DND-41 (cell line): ENCODE measurements around the gene ELF1.

Source experiments
- ATAC-seq: fragments of 200-7000 bp; cut with Tn5 transposase; 3 replicates; pipeline ENCODE4 v1.9.1; 2021; ENCODE audit warnings: low read depth; ENCODE audit not compliant: insufficient read depth
- DNase-seq: peaks from one replicate; pipeline ENCODE4 v3.0.0-alpha.2; 2020
- H2AFZ ChIP-seq: 2 replicates; pipeline ENCODE4 v1.6.0; 2012; ENCODE audit warnings: low read depth, low read length
- H3K27ac ChIP-seq: 2 replicates; pipeline ENCODE4 v1.5.1; 2012; ENCODE audit warnings: low read length, inconsistent platforms
- H3K27me3 ChIP-seq: fragments of 200-600 bp; sonication (generic); 2 replicates; pipeline ENCODE4 v1.6.0; 2012; ENCODE audit warnings: low read length, mild to moderate bottlenecking, inconsistent platforms; ENCODE audit not compliant: insufficient read depth, poor library complexity
- H3K36me3 ChIP-seq: 2 replicates; pipeline ENCODE4 v1.5.1; 2012; ENCODE audit warnings: low read length, inconsistent platforms; ENCODE audit not compliant: insufficient read depth
- H3K4me1 ChIP-seq: 2 replicates; pipeline ENCODE4 v1.5.1; 2012; ENCODE audit warnings: mild to moderate bottlenecking, low read length; ENCODE audit not compliant: insufficient read depth
- H3K4me2 ChIP-seq: 2 replicates; pipeline ENCODE4 v1.6.0; 2012; ENCODE audit warnings: mild to moderate bottlenecking, moderate library complexity, low read length, inconsistent platforms; ENCODE audit not compliant: insufficient read depth
- H3K4me3 ChIP-seq, 2 experiments: fragments of 200-600 bp in 1 of 2; shearing (Covaris generic) in 1 of 2; 2 replicates each; pipeline ENCODE4 v1.5.1; 2012 to 2016; ENCODE audit warnings: inconsistent platforms in 2 of 2, low read length in 2 of 2, mild to moderate bottlenecking in 2 of 2, low read depth in 1 of 2, moderate library complexity in 1 of 2
- H3K79me2 ChIP-seq: 2 replicates; pipeline ENCODE4 v1.6.0; 2012; ENCODE audit warnings: low read length, inconsistent platforms; ENCODE audit not compliant: insufficient read depth
- H3K9ac ChIP-seq: 2 replicates; pipeline ENCODE4 v1.6.0; 2012; ENCODE audit warnings: low read depth, mild to moderate bottlenecking, inconsistent platforms, low read length, moderate library complexity
- H3K9me3 ChIP-seq: 2 replicates; pipeline ENCODE4 v1.5.1; 2012; ENCODE audit warnings: low read length, moderate library complexity, mild to moderate bottlenecking, inconsistent platforms; ENCODE audit not compliant: insufficient read depth, severe bottlenecking
- H4K20me1 ChIP-seq: 2 replicates; pipeline ENCODE4 v1.6.0; 2012; ENCODE audit warnings: low read length; ENCODE audit not compliant: insufficient read depth
- CTCF ChIP-seq: IDR thresholded peaks from 2 replicates; pipeline ENCODE4 v1.5.1; 2012; ENCODE audit warnings: borderline replicate concordance, low read length, moderate library complexity, mild to moderate bottlenecking; ENCODE audit not compliant: poor library complexity, severe bottlenecking; ENCODE audit errors: extremely low read depth
- EZH2 ChIP-seq: IDR thresholded peaks from 3 replicates; pipeline ENCODE4 v1.6.1; 2012; ENCODE audit warnings: borderline replicate concordance, low read depth, mild to moderate bottlenecking, moderate library complexity, low read length, inconsistent platforms; ENCODE audit not compliant: severe bottlenecking

The ELF1 gene

GRCh38 chr13:41056826-41057711, 38.0 kb upstream of the ELF1 start:
- Histone ChIP-seq H3K79me2 (peaks cover 99% of the 10 kb centered on the region), H3K4me2 (peak overlapping the region; percentile 64), H3K9ac (peak overlapping the region; percentile 95), H3K36me3 (peaks cover 11% of the 10 kb centered on the region), H3K4me3 (peak overlapping the region in 1 of 2 experiments; percentile 5; a peak in 1 of 4 replicates), H3K9me3 (no peaks in the 10 kb centered on the region), H3K27ac (peak overlapping the region; percentile 41; the same call in 1 of the 2 replicates), H4K20me1 (peaks cover 13% of the 10 kb centered on the region; the same call in 1 of the 2 replicates), H3K27me3 (no peaks in the 10 kb centered on the region), H2AFZ (no peak overlapping the region), H3K4me1 (peaks cover 55% of the 10 kb centered on the region)
- DNase-seq: no peak
- no peak for ATAC-seq
- TF ChIP-seq EZH2 (no peak), CTCF (no peak)

GRCh38 chr13:41056194-41056593, 37.1 kb upstream of the ELF1 start:
- ATAC-seq (no peak), DNase-seq (no peak)
- Histone ChIP-seq H3K36me3 (peaks cover 13% of the 10 kb centered on the region), H3K4me3 (no peak overlapping the region), H3K27ac (peak overlapping the region; percentile 1; the same call in 1 of the 2 replicates), H3K9me3 (peaks cover under 1% of the 10 kb centered on the region), H3K4me1 (peaks cover 55% of the 10 kb centered on the region), H4K20me1 (peaks cover 13% of the 10 kb centered on the region; the same call in 1 of the 2 replicates), H3K79me2 (peaks cover 99% of the 10 kb centered on the region), H3K9ac (no peak overlapping the region), H3K27me3 (no peaks in the 10 kb centered on the region), H2AFZ (no peak overlapping the region), H3K4me2 (peak overlapping the region; percentile 64)
- TF ChIP-seq EZH2 (no peak), CTCF (no peak)

GRCh38 chr13:41054919-41055619, 36.0 kb upstream of the ELF1 start:
- no peak overlapping the region for H3K9ac ChIP-seq
- H4K20me1 ChIP-seq: peaks cover 13% of the 10 kb centered on the region; the same call in 1 of the 2 replicates
- H3K4me2 ChIP-seq: peak overlapping the region; percentile 64; the same call in 1 of the 2 replicates
- H3K9me3 ChIP-seq: peaks cover 3% of the 10 kb centered on the region
- no peak overlapping the region for H2AFZ ChIP-seq
- peaks cover 24% of the 10 kb centered on the region for H3K36me3 ChIP-seq
- DNase-seq (no peak), ATAC-seq (peak; percentile 18; the same call in 1 of the 3 replicates)
- H3K27ac ChIP-seq: peak overlapping the region; percentile 49
- H3K4me3 ChIP-seq: no peak overlapping the region
- peaks cover 55% of the 10 kb centered on the region for H3K4me1 ChIP-seq
- TF ChIP-seq CTCF: peak; percentile 59
- no peak for TF ChIP-seq EZH2
- H3K27me3 ChIP-seq: no peaks in the 10 kb centered on the region
- peaks cover 100% of the 10 kb centered on the region for H3K79me2 ChIP-seq
